Activated T-cell treated with anti-CD3 and anti-CD28 coated beads for 4 hours (primary cell): Measurements from ENCODE around the gene PMFBP1.
A peak's percentile ranks its signal among the peaks of the same experiment; 100 is the strongest.
"Not testable (repeated sequence)": the region's sequence is repeated elsewhere in the genome, so short reads cannot be mapped to it uniquely, and the experiment has no call there.

Source experiments
- DNase-seq: peaks from one replicate; pipeline ENCODE4 v3.0.0-alpha.2; 2020

Gene PMFBP1

DNA sequence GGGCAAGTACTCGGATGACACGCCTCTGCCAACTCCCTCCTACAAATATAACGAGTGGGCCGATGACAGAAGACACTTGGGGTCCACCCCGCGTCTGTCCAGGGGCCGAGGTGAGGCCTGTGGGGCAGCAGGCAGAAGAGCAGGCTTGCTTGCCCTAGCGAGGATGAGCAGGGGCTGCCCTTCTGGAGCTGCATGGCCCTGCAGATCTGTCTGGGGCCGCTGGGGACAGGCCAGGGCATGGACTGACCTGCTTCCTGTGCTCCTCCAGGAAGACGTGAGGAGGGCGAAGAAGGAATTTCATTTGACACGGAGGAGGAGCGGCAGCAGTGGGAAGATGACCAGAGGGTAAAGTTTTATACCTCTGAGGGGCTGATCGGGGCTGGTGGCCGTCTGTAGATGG, 73.0 kb downstream of the PMFBP1 start:
- no peak for DNase-seq

DNA sequence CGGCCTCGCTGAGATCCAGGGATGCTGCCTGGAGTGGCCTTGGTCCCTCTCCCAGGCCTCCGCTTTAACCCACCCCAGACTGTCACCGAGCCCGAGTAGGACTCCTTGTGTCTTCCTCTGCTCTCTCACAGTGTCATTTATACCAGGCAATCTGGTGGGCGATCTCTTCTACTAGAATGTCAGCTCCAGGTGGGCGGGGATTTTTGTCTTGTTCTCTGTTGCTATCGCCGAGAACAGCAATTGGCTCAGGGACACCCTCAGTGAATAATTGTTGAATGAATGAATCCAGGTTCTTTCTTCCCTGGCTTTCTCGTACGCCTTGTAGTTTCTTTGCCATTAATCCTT, 77.7 kb downstream of the PMFBP1 start:
- peak; percentile 59 for DNase-seq

DNA sequence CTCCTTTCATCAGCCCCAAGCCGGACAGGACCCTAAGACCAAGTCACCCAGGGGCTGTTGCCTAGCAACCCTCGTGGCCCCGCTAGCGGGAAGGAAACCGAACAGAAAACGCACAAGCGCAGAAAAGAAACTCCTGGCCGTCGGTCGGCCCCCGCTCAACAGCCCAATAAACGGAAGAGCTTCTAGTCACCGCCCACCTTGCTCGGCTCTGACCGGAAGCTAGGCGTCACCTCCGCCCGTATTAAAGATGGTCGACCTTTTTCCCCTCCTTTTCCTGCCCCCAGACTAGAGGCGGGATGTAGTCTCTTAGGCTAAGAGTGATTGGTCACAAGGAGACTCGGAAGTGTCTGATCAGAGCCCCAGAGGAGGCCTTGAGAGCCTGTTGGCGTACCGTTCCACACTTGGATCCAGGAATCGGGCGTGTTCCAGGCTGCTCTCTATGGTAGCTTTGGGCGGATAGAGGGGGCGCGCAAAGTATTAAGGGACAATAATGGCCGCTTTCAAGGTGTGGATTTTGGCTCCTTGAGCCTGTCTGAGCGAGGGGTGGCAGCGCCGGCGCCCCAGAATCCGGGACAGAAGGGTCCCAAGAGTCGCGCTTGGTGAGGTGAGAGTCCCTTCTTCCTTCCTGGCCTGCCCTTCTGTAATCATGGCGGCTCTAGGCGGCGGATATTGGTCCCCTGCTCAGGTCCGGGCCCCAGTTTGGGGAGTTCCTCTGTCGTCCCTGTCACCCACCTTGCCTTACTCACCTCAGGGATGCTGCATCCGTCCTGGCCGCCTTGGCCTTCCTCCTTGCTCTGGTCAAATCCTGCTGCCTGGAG, 78.3 kb downstream of the PMFBP1 start, which contains the start of the genes DHX38 and TXNL4B:
Gene DHX38, plus strand, starts transcription at position 400 of the 818 bp plus-strand sequence. CDS start 2,311 bp downstream, outside the sequence.
Gene TXNL4B, minus strand, starts transcription at position 173 of the 818 bp plus-strand sequence. CDS start 2,871 bp downstream, outside the sequence.
- DNase-seq, result peak; percentile 81

DNA sequence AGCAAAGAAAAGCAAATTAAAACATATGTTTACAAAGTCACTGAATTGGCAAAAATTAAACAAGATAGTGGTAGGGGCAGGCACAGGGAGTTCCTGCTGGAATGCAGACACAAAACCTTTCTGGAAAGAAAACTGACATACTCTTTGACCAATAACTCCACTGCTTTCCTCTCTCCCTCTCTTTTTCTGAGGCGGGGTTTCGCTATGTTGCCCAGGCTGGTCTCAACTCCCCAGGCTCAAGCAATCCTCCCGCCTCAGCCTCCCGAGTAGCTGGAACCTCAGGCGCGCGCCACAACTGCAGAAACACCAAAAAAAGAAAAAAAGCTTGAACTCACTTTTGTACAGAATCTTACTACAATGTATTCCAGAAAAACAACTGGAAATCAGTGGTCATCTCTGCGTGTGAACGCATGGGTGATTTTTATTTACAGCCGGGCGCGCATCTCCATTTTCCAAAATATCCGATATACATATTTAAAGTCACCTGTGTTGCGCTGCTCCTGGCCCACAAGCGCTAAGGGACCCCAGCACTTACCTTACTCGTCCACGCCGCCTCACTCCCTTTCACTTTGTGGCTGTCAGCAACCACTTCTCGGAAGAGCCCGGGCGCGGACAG, 79.0 kb downstream of the PMFBP1 start:
- no peak for DNase-seq

DNA sequence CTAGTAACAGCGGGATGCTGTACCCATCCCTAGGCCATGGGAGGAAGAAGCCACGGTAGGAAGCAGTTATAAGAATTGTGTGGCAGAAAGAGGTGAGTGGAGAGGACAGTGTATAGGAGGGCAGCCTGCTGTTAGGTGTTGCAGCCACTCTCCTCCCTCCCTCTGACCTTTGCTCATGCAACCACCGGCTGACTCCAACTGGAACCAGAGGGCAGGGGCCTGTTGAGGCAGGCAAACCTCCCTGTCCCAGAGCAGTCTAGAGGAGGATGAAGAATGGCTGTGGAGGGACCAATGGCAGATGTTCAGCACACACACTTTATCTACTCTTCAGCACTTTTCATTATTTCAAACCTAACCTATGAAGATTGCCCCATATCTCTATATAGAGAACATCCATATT, 80.7 kb downstream of the PMFBP1 start:
- no peak for DNase-seq

DNA sequence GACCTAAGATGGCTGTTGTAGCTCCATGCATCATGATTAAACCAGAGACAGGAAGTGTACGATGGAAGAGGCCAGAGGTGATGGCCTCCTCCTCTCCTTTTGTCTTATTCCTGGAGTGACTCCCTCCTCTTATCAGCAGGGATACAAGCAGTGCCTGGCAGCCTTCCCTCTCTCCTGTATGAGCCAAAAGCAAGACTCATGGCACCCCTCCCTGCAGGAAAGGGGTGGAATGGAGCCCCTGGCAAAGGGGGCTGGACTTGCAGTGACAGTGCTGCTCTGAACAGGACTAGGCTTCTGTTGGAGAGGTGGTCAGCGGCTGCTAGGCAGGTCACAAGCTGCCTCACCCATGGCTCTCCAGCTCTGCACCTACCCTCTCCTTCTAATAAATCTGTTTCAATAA, 87.0 kb downstream of the PMFBP1 start:
- no peak for DNase-seq

DNA sequence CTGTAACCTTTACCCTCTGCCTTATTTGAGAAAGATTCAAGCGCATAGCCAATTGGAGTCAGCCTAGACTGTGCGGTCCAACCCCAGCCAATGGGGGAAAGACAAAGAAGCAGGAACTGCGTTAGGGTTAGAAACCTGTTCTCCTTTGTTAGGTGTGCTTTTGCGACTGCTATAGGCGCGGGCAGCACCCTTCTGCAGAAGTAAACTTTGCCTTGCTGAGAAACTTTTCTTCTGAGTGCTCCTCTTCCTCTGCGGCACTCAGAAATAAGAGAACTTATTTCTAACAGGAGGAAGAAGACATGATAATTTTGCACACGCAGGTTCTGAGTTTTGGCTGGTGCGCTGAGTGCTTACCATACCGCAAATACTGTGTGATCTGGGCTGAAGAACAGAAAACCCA, 87.5 kb downstream of the PMFBP1 start:
- no peak for DNase-seq

DNA sequence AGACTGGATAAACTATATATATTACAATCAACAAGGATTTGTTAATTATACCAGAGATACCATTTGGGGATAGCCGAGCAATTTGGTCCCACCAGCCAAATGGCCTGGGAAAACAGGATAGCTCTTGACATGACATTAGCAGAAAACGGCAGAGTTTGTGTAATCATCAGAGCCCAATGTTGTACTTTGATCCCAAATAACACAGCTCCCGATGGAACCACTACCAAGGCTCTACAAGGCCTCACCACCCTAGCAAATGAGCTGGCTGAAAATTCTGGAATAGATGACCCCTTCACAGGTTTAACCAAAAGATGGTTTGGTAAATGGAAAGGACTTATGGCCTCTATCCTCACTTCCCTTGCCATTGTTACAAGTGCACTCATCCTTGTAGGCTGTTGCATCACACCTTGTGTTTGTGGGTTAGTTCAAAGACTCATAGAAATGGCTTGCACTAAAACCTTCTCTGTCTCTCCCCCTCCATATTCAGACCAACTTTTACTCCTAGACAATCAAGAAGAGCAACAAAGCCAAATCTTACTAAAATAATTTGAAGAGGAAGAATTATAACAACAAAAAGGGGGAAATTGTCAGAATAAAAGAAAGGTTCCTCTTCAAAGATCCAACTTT, 88.1 kb downstream of the PMFBP1 start:
- no peak for DNase-seq

DNA sequence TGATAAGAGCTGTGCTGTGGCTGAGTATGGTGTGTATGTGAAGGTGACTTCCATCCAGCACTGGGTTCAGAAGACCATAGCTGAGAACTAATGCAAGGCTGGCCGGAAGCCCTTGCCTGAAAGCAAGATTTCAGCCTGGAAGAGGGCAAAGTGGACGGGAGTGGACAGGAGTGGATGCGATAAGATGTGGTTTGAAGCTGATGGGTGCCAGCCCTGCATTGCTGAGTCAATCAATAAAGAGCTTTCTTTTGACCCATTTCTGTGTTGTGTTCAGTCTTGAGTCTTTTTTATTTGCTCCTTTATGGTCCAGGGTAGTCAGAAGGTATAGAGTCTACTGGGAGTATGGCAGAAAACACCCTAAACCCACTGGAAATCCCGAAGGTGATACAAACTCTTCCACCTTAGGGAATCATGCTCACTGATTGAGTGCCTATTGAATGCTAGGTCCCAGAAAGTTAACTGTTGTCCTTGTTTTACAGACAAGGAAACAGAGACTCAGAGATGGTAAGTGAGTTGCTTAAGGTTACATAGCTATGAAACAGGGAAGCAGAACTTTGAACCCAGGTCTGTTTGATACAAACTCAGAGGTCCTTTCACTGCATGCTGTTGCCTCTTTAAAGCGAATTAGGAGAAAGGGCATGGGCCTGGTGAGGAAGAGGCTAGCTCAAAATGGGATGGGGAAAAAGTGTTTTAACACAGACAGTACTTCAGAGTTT, 94.8 kb downstream of the PMFBP1 start:
- not testable (repeated sequence) for DNase-seq

DNA sequence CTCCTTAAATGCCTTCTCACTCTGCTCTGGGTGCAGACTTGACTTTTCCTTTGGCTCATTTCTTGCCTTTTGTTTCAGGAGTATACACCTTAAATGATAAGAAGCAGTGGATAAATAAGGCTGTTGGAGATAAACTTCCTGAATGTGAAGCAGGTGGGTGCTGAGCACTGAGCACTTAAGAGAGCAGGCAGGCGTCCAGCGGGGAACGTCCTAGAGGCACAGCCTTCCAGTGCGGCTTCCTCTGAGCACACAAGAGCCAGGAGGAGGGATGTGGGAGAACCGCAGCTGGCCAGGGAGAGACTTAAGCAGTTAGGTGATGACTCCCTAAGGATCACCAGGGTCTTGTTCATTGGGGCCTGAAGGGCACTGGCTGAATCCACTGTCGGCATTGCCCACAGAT, 96.9 kb downstream of the PMFBP1 start:
- DNase-seq, result not testable (repeated sequence)

DNA sequence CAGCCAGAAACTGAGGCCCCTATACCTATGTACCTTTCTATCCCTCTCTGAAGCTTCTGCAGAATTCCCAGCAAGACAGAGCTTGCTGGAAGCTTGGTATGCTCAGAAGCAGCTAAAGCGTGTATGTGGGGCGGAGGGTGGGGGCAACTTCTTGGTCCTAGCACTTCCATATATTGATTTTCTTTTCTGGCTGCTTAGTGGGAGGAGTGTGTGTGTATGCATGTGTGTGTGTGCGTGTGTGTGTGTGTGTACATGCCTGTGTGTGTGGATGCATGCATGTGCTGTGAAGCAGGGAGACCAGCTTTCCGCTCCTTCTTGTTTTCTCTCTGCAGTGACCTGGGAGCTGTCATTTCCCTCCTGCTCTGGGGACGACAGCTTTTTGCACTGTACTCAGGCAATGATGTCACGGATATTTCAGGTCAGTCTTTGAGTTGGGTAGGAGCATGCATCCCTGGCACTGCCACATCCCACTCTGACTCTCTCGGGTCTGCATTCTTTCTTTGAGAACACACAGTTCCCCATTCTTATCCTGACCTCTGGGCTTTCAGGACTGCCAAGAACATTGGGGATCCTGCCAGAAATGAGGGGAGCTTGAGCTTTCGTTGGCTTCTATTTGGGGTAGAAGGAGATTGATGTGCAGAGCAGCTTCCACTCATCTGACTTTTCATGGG, 98.3 kb downstream of the PMFBP1 start:
- no peak for DNase-seq

DNA sequence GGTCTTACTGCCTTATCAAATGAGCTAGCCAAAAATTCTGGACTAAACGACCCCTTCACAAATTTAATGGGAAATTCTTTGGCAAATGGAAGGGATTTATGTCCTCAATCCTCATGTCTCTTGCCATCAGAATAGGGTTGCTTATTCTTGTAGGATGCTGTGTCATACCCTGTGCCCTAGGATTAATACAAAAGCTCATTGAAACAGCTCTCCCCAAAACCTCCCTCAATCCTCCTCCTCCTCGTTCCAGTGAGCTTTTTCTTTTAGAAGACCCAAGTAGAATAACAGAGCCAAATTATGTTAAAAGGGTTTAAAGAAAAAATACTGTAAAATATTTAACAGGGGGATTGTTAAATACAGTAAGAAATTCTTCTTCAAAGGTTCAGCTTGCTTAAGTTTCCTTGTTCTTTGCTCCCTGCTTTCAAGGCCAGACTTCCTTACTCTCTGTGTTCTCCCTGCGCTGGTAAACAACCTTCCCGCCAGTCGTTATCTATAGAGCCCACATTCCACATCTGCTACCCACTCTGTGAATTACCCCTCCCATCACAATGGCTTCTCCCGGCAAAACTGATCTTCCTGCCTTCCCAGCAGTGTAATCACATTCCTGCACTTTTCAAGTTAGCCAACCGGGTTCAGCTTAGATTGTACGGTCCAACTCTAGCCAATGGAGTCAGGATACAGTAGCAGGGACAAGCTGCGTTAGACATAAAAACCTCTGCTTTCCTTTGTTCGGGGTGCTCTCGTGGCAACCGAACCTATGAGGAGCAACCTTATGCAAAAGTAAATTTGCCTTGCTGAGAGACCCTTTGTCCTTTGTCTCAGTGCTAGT, 99.2 kb downstream of the PMFBP1 start:
- no peak for DNase-seq
